ENCODE results near the gene GAST. TPM values are rescaled to one million over a fixed set of nuclear protein-coding genes. Genes with fewer than 3 reads are reported as not detected.

The GAST gene
- total and polyA plus RNA-seq, 10 of the 15 experiments (the other 5 are each of a cell fraction or from before 2014, with no cell fraction given): not detected

DNA sequence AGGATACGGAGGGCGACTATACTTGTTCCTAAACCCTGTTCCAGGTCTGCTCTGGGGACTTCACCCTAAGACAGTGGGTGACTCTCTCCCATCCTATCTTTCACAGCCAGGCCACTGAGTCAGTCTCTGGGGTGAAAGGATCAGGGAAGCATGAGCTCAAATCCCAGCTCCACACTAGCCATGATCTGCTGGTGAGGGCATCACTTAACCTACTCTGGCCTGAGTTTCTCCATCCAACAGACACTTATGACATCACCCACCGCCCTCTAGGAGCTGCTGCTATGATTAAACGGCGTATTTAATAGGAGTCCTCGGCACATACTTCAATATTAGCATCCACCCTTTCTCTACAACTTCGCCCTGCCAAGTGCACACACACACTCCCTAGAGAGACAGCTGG is 10.1 kb downstream of the GAST start (continued):
- no peak for TF ChIP-seq NFYB (IDR thresholded peaks at IDR 0.05; ENCODE audit: insufficient read depth, low read depth, low read length)

DNA sequence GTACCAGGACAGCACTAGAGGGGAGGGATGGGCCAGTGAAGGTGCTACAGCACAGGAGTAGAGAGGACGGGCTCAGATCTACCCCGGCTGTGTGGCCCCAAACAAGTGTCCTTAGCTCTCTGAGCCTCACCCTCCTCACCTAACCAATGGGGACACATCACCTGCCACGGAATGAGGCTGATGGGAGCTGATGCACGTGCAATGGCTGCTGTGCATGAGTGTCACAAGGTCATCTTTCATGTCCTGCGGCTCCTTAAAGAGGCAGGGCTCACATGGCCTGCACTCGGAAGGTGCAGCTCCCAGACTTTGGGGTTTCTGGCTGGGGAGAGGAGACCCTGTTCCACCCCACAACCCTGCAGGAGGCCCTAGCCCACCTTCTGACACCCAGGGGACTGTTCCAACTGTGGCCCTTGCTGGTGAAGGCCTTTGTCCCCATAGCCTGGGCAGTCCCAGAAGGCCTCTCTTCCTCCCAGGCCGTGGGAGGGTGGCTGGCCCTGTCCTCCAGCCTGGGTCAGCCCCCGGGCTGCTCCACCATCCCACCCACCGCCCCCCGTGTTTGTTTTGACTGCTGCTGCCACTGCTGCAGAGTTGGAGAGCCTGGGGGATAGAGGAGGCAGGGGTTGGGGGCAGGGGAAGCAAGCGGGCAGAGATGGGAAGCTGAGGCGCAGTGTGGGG is 11.8 kb downstream of the GAST start:
- no peak overlapping the region for H3K4me3 ChIP-seq
- no peak for DNase-seq (ENCODE audit: low read depth, low spot score)
- intact Hi-C loops (cut with micrococcal nuclease; ENCODE audit: unreplicated experiment) (no loop called here), in situ Hi-C loops (cut with MboI) (no loop called here)
- ChIA-PET POLR2A (no interaction called here), CTCF (no interaction called here), RAD21 (ENCODE audit: unreplicated experiment) (no interaction called here), SMC1A (ENCODE audit: uncharacterized antibody, unreplicated experiment) (no interaction called here)
- no TSS peak for BruUV-seq (replicated peaks)
- no peak overlapping the region for H3K9ac ChIP-seq (ENCODE audit: control insufficient read depth, insufficient read depth, low read length)
- ATAC-seq: no peak; the same call in 2 of the 3 replicates
- H3K4me2 ChIP-seq (ENCODE audit: control insufficient read depth, insufficient read depth): no peak overlapping the region
- H4K20me1 ChIP-seq (ENCODE audit: control insufficient read depth, insufficient read depth): no peaks in the 10 kb centered on the region
- no peak overlapping the region for H3K27ac ChIP-seq (ENCODE audit: control insufficient read depth, insufficient read depth)
- no peaks in the 10 kb centered on the region for H3K9me3 ChIP-seq (replicated peaks; ENCODE audit: control insufficient read depth, insufficient read depth, low read length)
- H3K36me3 ChIP-seq (ENCODE audit: control insufficient read depth in 2 of 2, insufficient read depth in 2 of 2, low read length in 1 of 2): no peaks in the 10 kb centered on the region
- no peak overlapping the region for H2AFZ ChIP-seq (ENCODE audit: control insufficient read depth, low read depth, low read length)
- H3K79me2 ChIP-seq (ENCODE audit: control insufficient read depth, insufficient read depth, low read length): no peaks in the 10 kb centered on the region
- 7% methylated on average over 12 of the region's 12 CpGs for WGBS (ENCODE audit: insufficient coverage, insufficient replicate concordance, low lambda C conversion rate, missing lambda C conversion rate)
- H3K4me1 ChIP-seq (ENCODE audit: control insufficient read depth, insufficient read depth, low read length): no peaks in the 10 kb centered on the region
- FAIRE-seq: no peak
- TF ChIP-seq BHLHE40 (IDR thresholded peaks at IDR 0.05; ENCODE audit: borderline replicate concordance in 1 of 2, low read depth in 2 of 2, low read length in 1 of 2) (0 out of 4 replicates have a peak, but pooled peaks of 1 of the 2 experiments have one; percentile 21), CEBPB (IDR thresholded peaks at IDR 0.05; ENCODE audit: borderline replicate concordance in 1 of 2, low read depth in 2 of 2, low read length in 2 of 2) (no peak), SMAD5 (IDR thresholded peaks at IDR 0.05; ENCODE audit: low read depth) (no peak)
- H3K27me3 ChIP-seq (replicated peaks in 1 of 2; ENCODE audit: control insufficient read depth in 2 of 2, insufficient read depth in 2 of 2, low read length in 1 of 2): 0 out of 4 replicates have a peak, but pooled peaks cover 0 to 2% of the 10 kb centered on the region in 2 experiments

All from GM12878 (cell line).